HCT116 (cell line): ENCODE measurements around the gene GMEB2. TPM values are rescaled to one million over a fixed set of nuclear protein-coding genes. Genes with fewer than 3 reads are reported as not detected.

Experiments
- ATAC-seq: fragments of 200-7000 bp; cut with Tn5 transposase; 2 replicates; pipeline ENCODE4 v1.9.1; 2020; ENCODE audit warnings: mild to moderate bottlenecking, moderate library complexity
- BruUV-seq: library from RNA; stranded (reverse); fragments of 400-500 nt; replicated peaks from 2 replicates; lab custom pipeline; 2021; lab: Mats Ljungman, UMichigan
- CTCF ChIA-PET: fragments of 300-600 bp; sonication (Branson Sonifier 250); formaldehyde crosslinking; loops from one replicate; lab custom pipeline; 2021; ENCODE audit warnings: antibody characterized with exemption; lab: Charles Lee
- POLR2A ChIA-PET: fragments of 300-600, 350-600 bp; sonication (Branson Sonifier 250); formaldehyde crosslinking; loops from one replicate; lab custom pipeline; 2021; ENCODE audit warnings: antibody characterized with exemption; lab: Charles Lee
- RAD21 ChIA-PET, 2 experiments: fragments of 300-600 bp; sonication (Branson Sonifier 250); formaldehyde crosslinking; loops; one replicate each; lab custom pipeline; 2023; ENCODE audit warnings: low total read pairs in 2 of 2; ENCODE audit not compliant: uncharacterized antibody in 2 of 2, unreplicated experiment in 2 of 2, low non-redundant PET in 1 of 2; lab: Charles Lee
- DNase-seq: peaks from one replicate; pipeline ENCODE4 v3.0.0-alpha.2; 2010; ENCODE audit warnings: low read depth, low spot score
- H2AFZ ChIP-seq: fragments of 200-600 bp; shearing (Covaris generic), sonication (generic); 2 replicates; pipeline ENCODE4 v1.6.1; 2017; ENCODE audit warnings: low read depth, mixed run types, mixed read lengths, antibody characterized with exemption, low read length; ENCODE audit not compliant: poor library complexity, severe bottlenecking
- H3K27ac ChIP-seq: 2 replicates; pipeline ENCODE4 v1.5.1; 2012; ENCODE audit warnings: low read depth, low read length
- H3K27me3 ChIP-seq: fragments of 200-600 bp; sonication (generic); 2 replicates; pipeline ENCODE4 v1.6.1; 2016; ENCODE audit warnings: mixed run types, low read length, mixed read lengths; ENCODE audit not compliant: insufficient read depth
- H3K36me3 ChIP-seq, 2 experiments: fragments of 200-500 bp in 1 of 2; fragments of 200-600 bp in 1 of 2; sonication (Bioruptor generic) in 1 of 2; sonication (generic) in 1 of 2; 2 replicates each; pipeline versions ENCODE4 v1.5.1 to v1.6.1; 2014 to 2016; ENCODE audit warnings: low read length in 2 of 2, inconsistent platforms in 1 of 2, mixed read lengths in 1 of 2, mixed run types in 1 of 2; ENCODE audit not compliant: insufficient read depth in 2 of 2, control insufficient read depth in 1 of 2
- H3K4me1 ChIP-seq, 2 experiments: fragments of 200-600 bp in 1 of 2; sonication (generic) in 1 of 2; 2 replicates each; pipeline versions ENCODE4 v1.5.1 to v1.6.1; 2012 to 2017; ENCODE audit warnings: low read length in 2 of 2, inconsistent platforms in 1 of 2, mild to moderate bottlenecking in 1 of 2, mixed read lengths in 1 of 2, mixed run types in 1 of 2, moderate library complexity in 1 of 2; ENCODE audit not compliant: insufficient read depth in 2 of 2, control insufficient read depth in 1 of 2
- H3K4me2 ChIP-seq: fragments of 200-600 bp; sonication (generic); 2 replicates; pipeline ENCODE4 v1.6.1; 2017; ENCODE audit warnings: mixed run types, low read length, mixed read lengths
- H3K4me3 ChIP-seq, 2 experiments: fragments of 200-600 bp in 1 of 2; sonication (generic) in 1 of 2; replicated peaks in 1 of 2; 2 replicates each; pipeline ENCODE4 v1.5.1; 2011 to 2016; ENCODE audit warnings: low read length in 2 of 2, control low read depth in 1 of 2, low read depth in 1 of 2, mild to moderate bottlenecking in 1 of 2, mixed read lengths in 1 of 2, mixed run types in 1 of 2
- H3K79me2 ChIP-seq: fragments of 200-600 bp; sonication (generic); 2 replicates; pipeline ENCODE4 v1.6.1; 2017; ENCODE audit warnings: mild to moderate bottlenecking, mixed run types, low read length, moderate library complexity, mixed read lengths; ENCODE audit not compliant: insufficient read depth
- H3K9ac ChIP-seq: fragments of 200-600 bp; sonication (generic); 2 replicates; pipeline ENCODE4 v1.6.1; 2016; ENCODE audit warnings: low read length, mixed read lengths
- H3K9me2 ChIP-seq: fragments of 200-600 bp; sonication (generic), shearing (Covaris generic); 2 replicates; pipeline ENCODE4 v1.6.1; 2017; ENCODE audit warnings: mixed run types, mild to moderate bottlenecking, moderate library complexity; ENCODE audit not compliant: insufficient read depth
- H3K9me3 ChIP-seq, 2 experiments: fragments of 200-500 bp in 1 of 2; fragments of 200-600 bp in 1 of 2; sonication (Bioruptor generic) in 1 of 2; sonication (generic) in 1 of 2; 2 replicates each; pipeline ENCODE4 v1.6.1; 2014 to 2017; ENCODE audit warnings: low read length in 2 of 2, mixed read lengths in 2 of 2, inconsistent platforms in 1 of 2, low read depth in 1 of 2, mild to moderate bottlenecking in 1 of 2, mixed run types in 1 of 2, moderate library complexity in 1 of 2; ENCODE audit not compliant: control insufficient read depth in 1 of 2, insufficient read depth in 1 of 2
- H4K20me1 ChIP-seq: fragments of 200-600 bp; sonication (generic), shearing (Covaris generic); 2 replicates; pipeline ENCODE4 v1.6.1; 2017; ENCODE audit warnings: mixed run types, mild to moderate bottlenecking, moderate library complexity; ENCODE audit not compliant: insufficient read depth
- ATF3 ChIP-seq: IDR thresholded peaks from 2 replicates; pipeline ENCODE4 v1.6.1; 2012
- CBX3 ChIP-seq: IDR thresholded peaks from 2 replicates; pipeline ENCODE4 v1.6.1; 2012; ENCODE audit warnings: low read depth
- CEBPB ChIP-seq: IDR thresholded peaks from 2 replicates; pipeline ENCODE4 v1.6.1; 2012; ENCODE audit warnings: low read depth
- EGR1 ChIP-seq: IDR thresholded peaks from 2 replicates; pipeline ENCODE4 v1.6.1; 2012; ENCODE audit warnings: low read depth
- ELF1 ChIP-seq: IDR thresholded peaks from 2 replicates; pipeline ENCODE4 v1.6.1; 2012; ENCODE audit warnings: low read depth, borderline replicate concordance
- EZH2 ChIP-seq: fragments of 200-600 bp; sonication (generic); IDR thresholded peaks from 2 replicates; pipeline ENCODE4 v1.6.1; 2017; ENCODE audit warnings: antibody characterized with exemption, mixed run types
- EZH2phosphoT487 ChIP-seq: fragments of 200-600 bp; IDR thresholded peaks from 2 replicates; pipeline ENCODE4 v1.6.1; 2018; ENCODE audit warnings: antibody characterized with exemption, borderline replicate concordance
- FOSL1 ChIP-seq: IDR thresholded peaks from 2 replicates; pipeline ENCODE4 v1.6.1; 2012; ENCODE audit warnings: low read depth
- JUND ChIP-seq: IDR thresholded peaks from 2 replicates; pipeline ENCODE4 v1.6.1; 2012
- MAX ChIP-seq: IDR thresholded peaks from 2 replicates; pipeline ENCODE4 v1.6.1; 2012
- POLR2A ChIP-seq: IDR thresholded peaks from 2 replicates; pipeline ENCODE4 v1.7.0; 2011; ENCODE audit warnings: borderline replicate concordance; ENCODE audit not compliant: insufficient read depth, insufficient read length; ENCODE audit errors: extremely low read depth
- RAD21 ChIP-seq: IDR thresholded peaks from 2 replicates; pipeline ENCODE4 v1.6.1; 2012; ENCODE audit warnings: low read depth, mild to moderate bottlenecking
- SIN3A ChIP-seq: IDR thresholded peaks from 2 replicates; pipeline ENCODE4 v1.6.1; 2012; ENCODE audit warnings: low read depth
- SRF ChIP-seq: IDR thresholded peaks from 2 replicates; pipeline ENCODE4 v1.6.1; 2012; ENCODE audit warnings: low read depth
- TCF7L2 ChIP-seq: IDR thresholded peaks from 2 replicates; pipeline ENCODE4 v1.7.0; 2011; ENCODE audit warnings: borderline replicate concordance, inconsistent platforms; ENCODE audit not compliant: insufficient read depth, insufficient read length; ENCODE audit errors: extremely low read depth
- YY1 ChIP-seq: IDR thresholded peaks from 2 replicates; pipeline ENCODE4 v1.6.1; 2011; ENCODE audit warnings: low read length, low read depth, moderate library complexity, mild to moderate bottlenecking; ENCODE audit not compliant: insufficient replicate concordance; ENCODE audit errors: extremely low read depth
- ZFX ChIP-seq: fragments of 450-650 bp; IDR thresholded peaks from 2 replicates; pipeline ENCODE4 v1.6.1; 2017
- ZNF274 ChIP-seq: fragments of 200-500 bp; sonication (Bioruptor generic); IDR thresholded peaks from 2 replicates; pipeline ENCODE4 v1.6.1; 2014; ENCODE audit warnings: mild to moderate bottlenecking, low read depth, low read length, inconsistent platforms
- intact Hi-C: fragments of 100-400 bp; cut with micrococcal nuclease; formaldehyde crosslinking; loops from 2 replicates; pipeline ENCODE4 v1.10.0; 2022
- total RNA-seq: library from RNA; stranded (reverse); gene quantifications from one replicate; pipeline ENCODE4 v1.2.1, GENCODE V29; 2021; ENCODE audit not compliant: unreplicated experiment
- TF ChIP-seq, protein P1 (sequence below): IDR thresholded peaks from 2 replicates; pipeline ENCODE4 v1.6.1; 2011; ENCODE audit warnings: mild to moderate bottlenecking, low read length, moderate library complexity; ENCODE audit not compliant: insufficient replicate concordance; ENCODE audit errors: extremely low read depth

The GMEB2 gene
- total RNA-seq, 1 experiment from 2014 or later = 13.9 TPM

DNA sequence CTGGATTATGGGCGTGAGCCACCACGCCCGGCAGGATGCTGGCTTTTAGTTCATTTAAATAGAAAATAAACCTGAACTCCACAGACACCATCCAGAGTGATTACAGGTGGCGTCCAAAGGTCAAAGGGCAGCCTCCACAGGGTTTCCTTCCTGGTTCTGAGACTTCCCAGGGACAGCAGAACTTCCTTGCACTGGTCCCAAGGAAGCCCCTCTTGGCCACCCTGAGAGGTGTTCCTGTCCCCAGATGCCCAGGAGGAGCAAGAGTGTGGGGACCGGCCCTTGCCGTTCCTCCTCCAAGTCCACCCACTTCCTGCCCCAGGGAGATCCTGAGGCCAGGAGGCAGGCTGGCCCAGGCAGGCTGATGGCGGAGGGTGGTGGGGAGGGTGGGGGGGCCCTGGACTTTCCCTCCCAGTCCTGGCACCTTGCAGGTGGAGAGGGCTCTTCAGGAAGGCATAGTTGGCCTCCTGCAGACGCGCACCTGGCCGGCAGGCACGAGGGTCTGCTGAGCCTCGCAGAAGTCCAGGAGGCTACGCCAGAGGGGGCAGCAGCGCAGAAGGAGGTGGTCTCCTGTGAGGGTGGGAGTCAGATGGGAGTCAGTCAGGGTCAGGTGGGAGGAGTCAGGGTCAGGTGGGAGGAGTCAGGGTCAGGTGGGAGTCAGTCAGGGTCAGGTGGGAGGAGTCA lies 68.0 kb downstream of the GMEB2 start:
- no peak for DNase-seq
- H3K9me2 ChIP-seq = no peaks in the 10 kb centered on the region
- no peak for TF ChIP-seq TCF7L2
- TF ChIP-seq ELF1 = no peak
- TF ChIP-seq ZFX = no peak
- TF ChIP-seq EGR1 = no peak
- TF ChIP-seq, all 23 proteins: peak for 0
- RAD21 ChIA-PET = no interaction called here
- H3K27ac ChIP-seq = no peak overlapping the region
- ATAC-seq = no peak
- no peak overlapping the region for H3K4me2 ChIP-seq
- no peak overlapping the region for H3K4me3 ChIP-seq
- no peaks in the 10 kb centered on the region for H3K79me2 ChIP-seq
- POLR2A ChIA-PET = no interaction called here
- H3K9me3 ChIP-seq = no peaks in the 10 kb centered on the region
- H3K36me3 ChIP-seq = no peaks in the 10 kb centered on the region; a peak in 3 of 4 replicates
- no peaks in the 10 kb centered on the region for H4K20me1 ChIP-seq
- no peak overlapping the region for H3K9ac ChIP-seq
- no peak overlapping the region for H2AFZ ChIP-seq
- no peaks in the 10 kb centered on the region for H3K27me3 ChIP-seq
- CTCF ChIA-PET = no interaction called here
- intact Hi-C loops = no loop called here
- BruUV-seq = no TSS peak
- peaks cover 5 to 7% of the 10 kb centered on the region in 2 experiments for H3K4me1 ChIP-seq

- ChIA-PET POLR2A (no interaction called here), RAD21 (interaction anchor here in 1 of 2 experiments (0.5 kb wide), 1 partner anchor 139 kb away, joined by 4 read pairs; no protein-coding TSS in a partner anchor)
- Histone ChIP-seq H3K4me1 (peaks cover 12 to 20% of the 10 kb centered on the region in 2 experiments), H3K9me3 (no peaks in the 10 kb centered on the region), H3K9me2 (no peaks in the 10 kb centered on the region), H3K4me3 (no peak overlapping the region), H3K36me3 (no peaks in the 10 kb centered on the region; a peak in 3 of 4 replicates)
- no TSS peak for BruUV-seq
- no peak for ATAC-seq
- TF ChIP-seq YY1 (no peak), MAX (no peak), JUND (no peak), CBX3 (no peak), SIN3A (no peak), RAD21 (no peak), EZH2 (no peak), ZNF274 (no peak), ATF3 (no peak), FOSL1 (no peak), EZH2phosphoT487 (no peak), POLR2A (no peak), CEBPB (no peak), ELF1 (no peak), SRF (no peak), TCF7L2 (no peak), EGR1 (no peak)
- TF ChIP-seq, protein P1, sequence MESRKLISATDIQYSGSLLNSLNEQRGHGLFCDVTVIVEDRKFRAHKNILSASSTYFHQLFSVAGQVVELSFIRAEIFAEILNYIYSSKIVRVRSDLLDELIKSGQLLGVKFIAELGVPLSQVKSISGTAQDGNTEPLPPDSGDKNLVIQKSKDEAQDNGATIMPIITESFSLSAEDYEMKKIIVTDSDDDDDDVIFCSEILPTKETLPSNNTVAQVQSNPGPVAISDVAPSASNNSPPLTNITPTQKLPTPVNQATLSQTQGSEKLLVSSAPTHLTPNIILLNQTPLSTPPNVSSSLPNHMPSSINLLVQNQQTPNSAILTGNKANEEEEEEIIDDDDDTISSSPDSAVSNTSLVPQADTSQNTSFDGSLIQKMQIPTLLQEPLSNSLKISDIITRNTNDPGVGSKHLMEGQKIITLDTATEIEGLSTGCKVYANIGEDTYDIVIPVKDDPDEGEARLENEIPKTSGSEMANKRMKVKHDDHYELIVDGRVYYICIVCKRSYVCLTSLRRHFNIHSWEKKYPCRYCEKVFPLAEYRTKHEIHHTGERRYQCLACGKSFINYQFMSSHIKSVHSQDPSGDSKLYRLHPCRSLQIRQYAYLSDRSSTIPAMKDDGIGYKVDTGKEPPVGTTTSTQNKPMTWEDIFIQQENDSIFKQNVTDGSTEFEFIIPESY = no peak
- TF ChIP-seq, all 23 proteins: peak for 0
- CTCF ChIA-PET = no interaction called here
- Histone ChIP-seq H3K27ac (no peak overlapping the region), H2AFZ (no peak overlapping the region), H4K20me1 (no peaks in the 10 kb centered on the region), H3K79me2 (no peaks in the 10 kb centered on the region), H3K4me2 (no peak overlapping the region), H3K9ac (no peak overlapping the region), H3K27me3 (no peaks in the 10 kb centered on the region)
- DNase-seq = no peak
- intact Hi-C loops = no loop called here
Observed at GRCh38 chr20:63557481-63557891, 69.4 kb downstream of the GMEB2 start.
